Right lobe of liver (tissue), 4 donors: Measurements from ENCODE around the gene GRPEL2.

Source experiments
- CTCF ChIP-seq, 4 donors: fragments of 200-600 bp in 3 of 4; fragments of 450-650 bp in 1 of 4; IDR thresholded peaks; one replicate each; pipeline versions ENCODE4 v1.5.1 to v1.8.0; 2016 to 2022; ENCODE audit warnings: antibody characterized with exemption in 4 of 4, mild to moderate bottlenecking in 2 of 4
- POLR2A ChIP-seq: fragments of 450-650 bp; IDR thresholded peaks from one replicate; pipeline ENCODE4 v1.6.1; 2017; ENCODE audit warnings: antibody characterized with exemption, mild to moderate bottlenecking
- donor health status: DM: no; HTN: no; CAD: no.
- donor health status: DM: no; HTN: no; CAD: no.
- donor health status: DM: no; HTN: yes; CAD: no.

DNA sequence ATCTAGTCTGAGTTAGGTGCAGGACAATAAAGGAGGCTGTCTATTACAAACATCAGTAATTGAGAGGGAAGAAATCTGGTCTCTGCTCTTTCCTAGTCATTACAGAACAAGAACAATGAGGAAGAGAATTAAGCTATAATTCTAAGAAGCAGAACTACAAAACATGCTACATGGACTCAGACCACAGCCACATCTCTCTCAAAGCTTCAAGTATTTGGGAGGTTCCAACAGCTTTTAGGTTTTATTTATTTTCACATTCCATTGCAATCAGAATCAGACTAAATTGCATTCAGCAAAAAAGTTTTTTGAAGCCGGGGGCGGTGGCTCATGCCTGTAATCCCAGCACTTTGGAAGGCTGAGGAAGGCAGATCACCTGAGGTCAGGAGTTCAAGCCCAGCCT lies 1.1 kb upstream of the GRPEL2 start:
- no peak for TF ChIP-seq CTCF (IDR thresholded peaks at IDR 0.05)
- no peak for TF ChIP-seq POLR2A
